HL-60/S4 (cell line): ENCODE results near the gene AOPEP.
"Not testable (repeated sequence)": the region's sequence is repeated elsewhere in the genome, so short reads cannot be mapped to it uniquely, and the experiment has no call there.

ENCODE experiments used
- in situ Hi-C: fragments of 300-500 bp; cut with MboI; formaldehyde crosslinking; loops from 2 replicates; pipeline ENCODE4 v1.14.3; 2022; ENCODE audit warnings: low sequenced_read_pairs

Gene AOPEP

DNA sequence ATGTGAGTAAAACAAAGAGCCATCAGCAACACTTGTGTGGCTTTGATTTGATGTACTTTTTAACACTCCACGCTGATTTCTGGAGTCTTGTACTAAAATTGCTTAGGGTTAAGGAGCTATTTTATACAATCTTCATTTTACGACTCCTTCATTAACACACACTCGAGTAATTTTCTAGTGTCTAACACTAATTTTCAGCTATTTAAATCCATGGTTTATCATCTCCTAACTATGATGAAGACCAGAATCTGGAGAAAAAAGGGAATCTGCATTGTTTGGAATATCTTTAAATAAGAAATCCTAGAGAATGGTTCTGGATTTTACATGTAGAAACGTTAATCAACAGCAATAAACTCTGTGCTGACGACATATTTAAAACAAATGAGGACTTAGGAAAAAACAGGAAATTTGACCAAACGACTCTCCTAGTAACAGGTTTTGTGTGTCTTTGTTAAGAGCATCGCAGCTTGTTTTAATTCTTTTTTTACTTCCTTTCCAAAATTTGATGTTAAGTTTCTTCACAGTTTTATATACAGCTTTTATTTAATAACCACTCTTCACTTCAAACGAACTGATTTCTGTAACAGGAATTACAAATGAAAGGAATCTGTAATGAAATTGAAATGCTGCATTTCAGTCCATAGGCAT, 138.5 kb downstream of the AOPEP start:
- in situ Hi-C loops: no loop called here

DNA sequence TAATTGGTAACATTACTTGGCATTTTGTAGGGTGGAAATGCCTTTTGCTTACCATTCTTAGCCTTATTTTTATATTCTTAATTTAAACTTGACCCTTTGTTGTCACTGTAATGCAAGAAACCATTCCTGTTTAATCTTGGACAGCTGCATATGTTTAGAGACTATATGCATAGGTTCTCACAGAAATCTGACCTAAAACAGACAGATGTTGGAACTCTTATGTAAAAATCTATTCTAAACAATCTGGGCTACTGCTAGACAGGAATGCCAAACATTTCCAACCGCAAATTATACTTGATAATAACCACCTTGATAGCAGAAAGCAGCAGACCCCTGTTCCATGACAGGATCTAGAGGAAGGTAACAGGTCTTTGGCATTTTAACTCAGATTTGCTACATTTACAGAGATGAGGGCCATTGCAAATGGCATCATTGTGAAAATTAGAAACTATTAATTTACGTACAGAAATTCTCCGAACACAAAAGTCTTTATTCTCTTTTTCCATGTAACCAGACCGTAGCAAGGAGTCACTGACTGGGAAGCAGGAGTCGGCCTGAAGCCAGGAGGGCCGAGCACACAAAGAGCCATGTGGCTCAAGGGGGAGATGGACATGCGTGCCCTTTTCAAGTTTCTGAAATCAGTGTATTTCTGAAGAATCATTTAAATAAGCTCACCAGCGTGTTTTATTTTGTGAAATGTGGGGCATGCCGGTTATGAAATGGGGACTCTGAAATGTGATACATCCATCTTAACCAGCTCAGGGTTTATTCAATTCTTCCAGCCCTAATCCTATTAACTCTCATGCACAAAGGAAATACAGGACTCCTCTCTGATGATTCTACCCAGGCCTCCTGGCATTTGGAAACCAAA, 139.3 kb downstream of the AOPEP start:
- in situ Hi-C loops: no loop called here

DNA sequence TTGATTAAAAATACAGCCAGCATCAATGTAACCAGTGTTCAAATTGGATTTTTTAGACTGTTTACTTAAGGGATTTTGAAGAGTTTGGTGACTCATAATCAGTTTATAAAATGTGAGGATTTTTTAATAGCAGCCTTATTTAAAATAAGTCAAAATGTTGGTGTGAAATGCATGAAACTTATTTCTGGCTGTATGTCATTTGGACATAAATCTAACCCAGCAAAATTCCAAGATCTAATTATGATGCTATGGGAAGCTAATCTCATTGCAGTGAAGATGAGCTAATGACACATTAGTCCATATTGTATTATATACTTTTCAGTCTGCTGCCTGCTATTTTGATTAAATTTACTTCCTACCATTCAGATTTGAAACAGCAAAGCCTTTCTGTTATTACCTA, 140.3 kb downstream of the AOPEP start:
- in situ Hi-C loops: no loop called here

DNA sequence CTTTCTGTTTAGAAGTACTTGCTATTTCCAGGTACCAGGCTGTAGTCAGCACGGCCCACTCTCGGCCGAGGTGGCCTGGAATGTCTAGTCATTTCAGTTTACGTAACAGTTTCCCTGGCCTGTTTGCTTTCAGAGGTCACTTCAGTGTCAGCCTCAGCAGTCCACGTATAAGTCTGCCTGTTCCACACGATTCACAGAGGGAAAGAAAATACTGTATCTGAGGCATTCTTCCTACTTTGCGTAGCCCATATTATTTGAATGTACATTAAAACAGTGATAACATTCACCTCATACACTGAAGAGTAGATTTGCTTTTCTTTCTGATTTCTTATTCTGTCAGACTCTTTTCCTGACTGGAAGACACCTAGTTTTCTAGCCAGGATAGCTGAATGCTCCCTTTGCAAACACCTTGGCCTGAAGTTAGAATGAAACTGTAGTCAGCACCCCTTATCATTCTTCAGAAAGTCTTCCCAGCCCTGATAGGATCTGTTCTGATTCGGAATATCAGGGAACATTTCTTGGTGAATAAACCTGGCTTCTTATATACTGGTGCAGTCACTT, 140.9 kb downstream of the AOPEP start:
- in situ Hi-C loops: no loop called here

DNA sequence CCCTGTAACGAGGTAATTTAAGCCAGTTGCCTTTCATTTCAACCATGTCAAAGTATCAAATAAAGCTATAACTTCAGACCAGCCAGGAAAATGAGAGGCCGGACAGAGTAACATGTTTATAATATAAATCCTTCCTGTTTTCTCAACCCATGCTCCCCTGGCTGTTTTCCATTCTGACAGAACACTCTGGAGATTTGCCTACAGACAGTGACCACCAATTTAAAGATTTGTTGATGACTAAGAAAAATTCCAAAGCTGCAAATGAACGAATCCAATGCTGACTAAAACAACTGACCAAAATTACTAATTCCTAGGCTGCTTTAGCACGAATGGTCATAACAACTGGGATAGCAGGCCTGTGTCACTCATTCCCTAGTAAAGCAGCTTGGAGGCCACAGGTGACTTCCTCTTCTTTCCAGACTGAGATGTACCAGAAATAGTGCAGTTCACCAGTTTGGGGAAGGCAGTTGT, 141.4 kb downstream of the AOPEP start:
- in situ Hi-C loops: no loop called here

DNA sequence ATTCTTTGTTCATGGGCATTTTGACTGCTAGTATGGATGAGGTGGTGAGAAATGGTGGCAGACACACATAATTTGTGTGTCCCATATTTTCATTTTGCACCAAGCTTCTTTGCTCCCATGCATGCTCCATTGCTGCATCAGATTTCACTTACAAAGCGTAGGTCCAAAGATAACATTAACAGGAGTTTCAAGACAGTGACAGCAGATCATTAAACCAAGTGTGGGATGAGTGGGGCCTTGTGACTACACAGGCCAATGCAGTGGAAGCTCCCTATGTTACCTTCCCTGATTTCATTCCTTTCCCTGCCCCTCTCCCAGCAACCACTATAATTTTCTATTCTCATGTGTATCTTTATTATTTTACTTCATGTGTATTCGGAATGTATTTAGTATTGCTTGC, 142.0 kb downstream of the AOPEP start:
- in situ Hi-C loops: no loop called here

DNA sequence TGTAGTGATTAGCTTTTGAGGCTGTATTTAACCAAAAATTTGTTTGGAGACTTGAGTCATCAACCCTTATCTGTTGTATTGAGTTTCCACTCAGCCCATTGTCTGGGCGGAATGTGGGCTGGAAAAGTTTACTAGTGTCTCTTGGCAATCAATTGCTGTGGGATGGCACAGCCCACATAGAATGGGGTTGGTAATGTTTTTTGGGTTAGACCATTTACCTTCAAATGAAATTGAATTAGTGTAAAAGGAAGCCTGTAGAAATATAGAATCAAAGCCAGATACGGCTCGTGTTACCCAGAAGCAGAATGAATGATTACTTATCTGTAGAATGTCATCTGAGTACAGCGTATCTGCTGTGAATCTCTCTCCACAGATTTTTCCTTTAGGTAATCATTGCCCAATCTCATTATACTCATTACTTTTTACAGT, 142.9 kb downstream of the AOPEP start:
- in situ Hi-C loops: no loop called here

DNA sequence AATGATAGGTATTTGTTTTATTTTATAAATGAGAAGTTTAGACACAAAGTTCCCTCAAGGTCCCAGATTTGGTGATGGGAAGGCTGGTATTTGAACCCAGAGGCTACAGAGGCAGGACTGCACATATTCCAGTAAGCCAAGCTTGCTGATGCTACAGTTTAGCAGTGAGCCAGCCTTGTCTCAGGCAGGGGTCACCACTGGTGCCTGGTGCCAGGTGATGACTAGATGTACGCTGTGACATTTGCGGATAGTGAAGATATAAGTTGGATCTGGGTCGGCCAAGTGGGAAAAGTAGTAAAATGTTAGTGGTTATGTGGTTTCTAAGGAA, 143.9 kb downstream of the AOPEP start:
- in situ Hi-C loops: no loop called here

DNA sequence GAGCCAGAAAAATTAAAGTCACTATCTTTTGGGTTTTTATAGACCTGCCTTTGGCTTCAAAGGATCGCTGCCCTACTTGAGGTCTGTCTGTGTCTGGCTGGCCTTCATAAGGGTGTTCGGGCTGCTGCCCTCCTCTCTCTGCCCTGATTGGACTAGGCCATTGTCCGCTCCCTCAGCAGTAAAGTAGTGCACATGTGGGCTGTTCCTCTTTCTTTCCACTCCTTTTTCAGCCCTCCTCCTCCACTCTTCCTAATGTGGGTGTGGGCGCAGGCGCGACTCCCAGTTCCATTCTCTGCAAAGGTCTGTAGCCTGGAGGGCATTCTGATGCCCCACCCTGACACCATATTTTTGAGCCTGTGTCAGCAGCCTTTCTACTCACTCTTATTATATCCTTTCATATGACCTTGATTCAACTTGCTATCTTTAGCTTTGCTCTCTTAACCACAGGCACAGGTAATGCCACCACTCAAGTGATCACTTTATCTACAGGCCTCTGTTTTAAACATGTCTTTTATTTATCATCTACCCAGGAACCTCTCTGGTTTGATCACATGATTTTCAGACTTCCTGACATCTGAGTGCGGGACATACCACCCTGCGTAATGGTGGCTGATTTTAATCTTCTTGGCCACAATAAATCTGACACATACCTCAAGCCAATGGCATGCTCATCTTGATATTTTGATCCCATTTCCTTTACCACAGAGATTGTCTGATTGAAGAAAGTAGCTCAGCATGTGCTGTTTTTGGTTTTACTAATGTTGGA, 144.5 kb downstream of the AOPEP start:
- in situ Hi-C loops: no loop called here

DNA sequence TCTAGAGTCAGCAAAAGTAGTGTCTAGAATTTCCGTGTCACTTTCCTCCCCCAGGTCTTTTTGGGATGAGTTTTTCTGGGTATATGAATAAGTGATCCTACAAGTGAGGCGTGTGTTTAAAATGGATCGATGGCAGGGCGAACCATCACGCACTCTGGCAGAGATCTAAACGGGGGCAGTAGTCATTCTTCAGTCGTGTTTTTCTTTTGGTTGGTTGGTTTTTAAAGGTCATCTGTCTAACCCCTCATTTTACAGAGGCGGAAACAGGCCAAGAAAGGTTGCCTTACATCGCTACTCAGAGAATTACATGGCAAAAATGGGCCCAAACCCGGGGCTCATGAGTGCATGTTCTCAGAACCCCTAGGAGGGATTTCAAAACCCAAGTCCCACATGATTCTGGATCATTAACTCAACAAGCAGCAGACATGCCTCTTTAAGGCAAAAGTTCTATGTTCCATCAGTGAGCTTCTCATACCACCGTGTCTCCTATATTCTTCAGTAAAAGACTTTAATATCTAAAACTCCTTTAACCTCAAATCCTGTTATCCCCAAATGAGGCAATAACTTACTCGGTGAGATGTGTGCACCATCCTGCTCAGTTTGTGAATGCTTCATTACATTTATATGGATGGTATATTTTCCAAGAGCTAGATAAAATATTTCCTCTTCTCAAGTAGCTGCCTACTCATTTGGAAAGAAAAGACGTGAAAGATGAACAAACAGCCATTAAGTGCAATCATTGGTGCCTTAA, 145.8 kb downstream of the AOPEP start:
- in situ Hi-C loops: no loop called here

DNA sequence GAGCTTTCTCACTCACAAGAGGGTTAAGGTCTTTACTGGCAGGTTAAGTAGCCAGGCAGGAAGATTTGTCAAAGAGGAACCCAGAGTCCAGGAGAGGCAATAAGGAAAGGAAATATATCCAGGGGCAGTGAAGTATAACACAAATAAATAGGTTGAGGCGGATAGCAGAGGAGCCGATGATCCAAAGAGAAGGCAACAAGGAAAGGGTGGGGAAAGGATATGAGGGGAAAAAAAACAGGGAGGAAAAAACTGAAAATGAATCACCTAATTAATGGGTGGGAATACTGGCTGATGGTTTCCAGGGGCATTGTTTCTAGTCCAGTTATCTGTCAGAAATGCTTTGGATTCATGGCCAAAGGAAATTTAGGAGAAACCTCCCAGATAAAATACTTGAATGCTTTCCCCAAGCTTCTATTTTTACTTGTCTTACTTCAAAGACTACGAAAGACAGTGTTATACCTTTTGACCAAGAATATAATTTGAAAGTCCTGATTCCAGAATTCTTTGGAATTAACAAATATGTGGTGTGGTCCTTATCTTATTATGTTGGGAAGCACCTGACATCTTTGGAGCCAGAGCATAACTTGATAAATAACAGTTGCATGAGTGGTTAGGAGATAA, 146.5 kb downstream of the AOPEP start:
- in situ Hi-C loops: no loop called here

DNA sequence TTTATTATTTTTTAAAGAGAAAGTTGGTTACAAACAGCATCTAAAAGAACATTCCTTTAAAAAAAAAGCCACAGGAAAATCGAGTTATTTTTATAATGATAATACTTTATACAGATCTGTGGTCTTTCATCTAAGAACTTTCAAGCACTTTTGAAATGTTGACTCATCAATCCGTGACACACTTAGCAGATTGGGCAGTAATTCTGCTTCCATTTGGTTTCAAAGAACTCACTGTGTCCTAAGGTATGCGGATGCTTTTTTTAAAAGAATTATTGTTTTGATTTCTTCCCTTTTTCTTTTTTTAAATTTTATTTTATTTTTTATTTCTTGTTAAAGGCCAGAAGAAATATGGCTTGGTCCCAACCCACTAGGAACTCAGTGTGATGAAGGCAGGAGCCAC, 147.8 kb downstream of the AOPEP start:
- in situ Hi-C loops: no loop called here

DNA sequence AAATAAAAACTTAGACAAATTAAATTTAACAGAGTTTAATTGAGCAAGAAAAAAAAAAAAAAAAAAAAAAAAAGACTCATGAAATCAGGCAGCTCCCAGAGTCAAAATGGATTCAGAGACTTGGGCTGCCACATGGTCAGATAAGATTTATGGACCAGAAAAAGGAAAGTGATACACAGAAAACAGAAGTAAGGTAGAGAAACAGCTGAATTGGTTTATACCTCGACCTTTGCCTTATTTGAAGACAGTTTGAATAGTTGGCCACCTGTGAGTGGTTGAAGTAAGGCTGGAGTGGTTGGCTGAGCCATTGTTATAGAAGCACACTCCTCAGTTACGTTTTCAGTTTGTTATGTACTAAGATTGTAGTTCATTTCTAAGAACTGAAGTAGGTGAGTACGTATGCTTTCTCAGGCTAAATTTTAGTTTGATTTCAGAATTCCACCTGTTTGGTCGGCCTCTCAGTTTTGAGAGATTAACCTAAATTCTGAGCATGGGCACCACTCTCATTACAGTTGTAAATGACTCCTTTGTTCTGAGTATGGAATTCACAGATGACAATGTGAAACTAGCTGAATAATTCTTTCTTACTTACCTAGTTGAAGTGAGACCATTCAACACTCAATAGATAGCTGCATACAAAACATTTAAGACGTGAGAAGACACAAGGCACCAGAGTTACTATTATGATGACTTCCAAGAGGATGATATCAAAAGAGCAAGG, 149.0 kb downstream of the AOPEP start:
- in situ Hi-C loops: no loop called here

DNA sequence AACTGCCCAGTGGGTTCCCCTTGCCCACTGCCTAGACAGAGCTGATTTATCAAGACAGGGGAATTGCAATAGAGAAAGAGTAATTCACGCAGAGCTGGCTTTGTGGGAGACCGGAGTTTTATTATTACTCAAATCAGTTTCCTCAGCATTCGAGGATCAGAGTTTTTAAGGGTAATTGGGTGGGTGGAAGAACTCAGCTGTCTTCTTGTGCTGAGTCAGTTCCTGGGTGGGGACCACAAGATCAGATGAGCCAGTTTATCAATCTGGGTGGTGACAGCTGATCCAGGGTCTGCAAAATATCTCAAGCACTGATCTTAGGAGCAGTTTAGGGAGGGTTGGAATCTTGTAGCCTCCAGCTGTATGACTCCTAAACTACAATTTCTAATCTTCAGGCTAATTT, 152.3 kb downstream of the AOPEP start:
- in situ Hi-C loops: not testable (repeated sequence)

DNA sequence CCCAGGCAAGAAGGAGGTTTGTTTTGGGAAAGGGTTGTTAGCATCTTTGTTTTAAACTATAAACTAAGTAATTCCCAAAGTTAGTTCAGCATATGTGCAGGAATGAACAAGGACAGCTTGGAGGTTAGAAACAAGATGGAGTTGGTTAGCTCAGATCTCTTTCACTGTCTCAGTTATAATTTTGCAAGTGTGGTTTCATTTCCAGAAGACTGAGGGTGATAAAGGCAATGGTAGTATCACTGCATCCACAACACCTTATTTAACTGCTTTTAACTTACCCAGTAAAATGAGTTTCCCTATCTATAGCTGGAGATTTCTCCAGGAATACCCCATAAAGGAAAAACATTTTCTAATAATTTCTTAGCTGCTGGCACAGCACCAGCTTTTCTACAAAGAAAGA, 152.7 kb downstream of the AOPEP start:
- in situ Hi-C loops: no loop called here

DNA sequence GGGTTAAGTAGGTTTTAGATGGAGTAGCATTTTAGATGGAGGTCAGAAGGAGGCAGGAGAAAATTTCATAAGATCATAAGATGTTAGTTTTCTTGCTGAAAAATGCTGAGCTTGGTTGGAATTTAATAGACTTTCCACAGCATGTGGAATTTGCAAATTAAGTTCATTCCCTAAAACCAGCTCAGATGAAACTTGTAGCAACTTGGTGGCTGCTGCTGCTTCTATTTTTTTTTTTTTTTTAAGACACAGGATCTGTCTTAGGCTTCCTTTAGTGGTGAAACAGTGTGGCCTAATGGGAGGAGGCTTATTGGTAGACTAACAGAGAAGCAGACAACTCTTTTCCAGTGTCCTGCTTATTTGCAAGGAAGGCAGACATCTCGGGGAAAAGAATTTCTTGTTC, 154.5 kb downstream of the AOPEP start:
- in situ Hi-C loops: no loop called here

DNA sequence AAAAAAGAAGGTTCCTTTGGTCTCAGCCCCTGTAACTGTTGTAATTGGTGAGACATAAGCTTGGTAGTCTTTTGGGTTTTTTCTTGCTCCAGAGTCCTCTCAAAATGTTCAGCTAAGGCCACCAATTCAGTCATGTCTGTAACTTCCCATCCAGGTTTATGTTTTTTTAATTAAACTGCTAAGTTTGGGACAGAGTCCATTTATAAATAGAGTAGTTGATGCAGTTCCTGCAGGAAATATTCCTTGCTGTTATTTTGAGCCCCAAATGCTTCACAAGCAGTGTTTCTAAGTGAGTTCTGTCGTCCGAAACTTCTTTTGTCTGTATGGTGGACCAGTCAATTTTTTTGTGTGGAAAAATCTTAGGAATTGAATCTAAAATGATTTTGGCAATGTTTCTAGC, 155.0 kb downstream of the AOPEP start:
- in situ Hi-C loops: no loop called here

DNA sequence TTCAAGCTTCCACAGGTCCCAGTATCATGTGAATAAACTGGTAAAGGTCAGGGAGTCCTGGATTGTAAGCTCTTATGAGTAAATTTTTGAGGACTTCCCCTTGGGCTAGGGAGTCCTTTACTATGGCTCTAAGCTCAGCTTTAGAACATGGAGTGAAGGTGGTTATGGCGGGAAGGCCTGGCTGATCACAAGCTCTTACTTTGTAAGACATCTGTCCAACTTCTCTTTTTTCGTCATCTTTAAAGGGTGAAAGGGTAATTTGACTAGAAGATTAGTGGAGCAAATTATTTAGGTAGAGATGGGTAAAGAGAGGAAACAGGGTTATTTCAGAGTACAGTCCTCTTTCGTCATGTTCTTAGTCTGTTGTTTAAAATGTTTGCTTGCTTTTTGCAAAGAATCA, 155.4 kb downstream of the AOPEP start:
- in situ Hi-C loops: no loop called here

DNA sequence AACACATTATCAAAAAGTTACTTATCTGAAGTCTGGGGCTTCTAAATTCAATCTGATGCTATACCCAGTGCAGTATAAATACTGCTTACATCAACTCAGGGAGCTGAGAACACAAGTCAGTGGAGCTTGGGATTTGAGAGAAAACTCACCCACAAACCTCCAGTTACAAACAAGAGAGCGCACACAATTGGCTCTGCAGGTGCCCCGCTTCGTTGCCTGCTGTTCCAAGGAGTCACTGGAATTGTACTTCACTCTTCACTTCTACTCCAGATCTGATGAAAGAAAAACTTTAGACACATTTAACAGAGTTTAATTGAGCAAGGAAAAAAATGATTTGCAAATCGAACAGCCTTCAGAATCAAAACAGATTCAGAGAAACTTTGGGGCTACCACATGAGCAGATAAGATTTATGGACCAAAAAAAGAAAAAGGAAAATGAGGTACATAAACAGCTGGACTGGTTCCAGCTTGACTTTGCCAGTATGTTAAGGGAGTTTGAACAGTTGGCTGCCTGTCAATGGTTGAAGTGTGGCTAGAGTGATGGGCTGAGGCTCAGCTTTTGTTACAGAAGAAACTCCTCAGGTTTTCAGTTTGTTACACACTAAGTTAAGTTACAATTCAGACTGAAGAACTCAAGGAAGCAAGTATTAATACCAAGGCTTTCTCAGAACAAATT, 156.6 kb downstream of the AOPEP start:
- in situ Hi-C loops: no loop called here
